Nephron (organoid): ENCODE data around the gene GABRG3.

Experiments used
- H3K27ac Mint-ChIP-seq, 3 experiments: 2 replicates each; pipeline ENCODE4 v1.8.0; 2020; ENCODE audit warnings: mixed read lengths in 3 of 3, mild to moderate bottlenecking in 2 of 3, moderate library complexity in 1 of 3
- H3K27me3 Mint-ChIP-seq: 2 replicates; pipeline ENCODE4 v1.8.0; 2021; ENCODE audit warnings: low read depth, mild to moderate bottlenecking, moderate library complexity, mixed read lengths
- H3K36me3 Mint-ChIP-seq: 2 replicates; pipeline ENCODE4 v1.8.0; 2020; ENCODE audit warnings: low read depth, mixed read lengths
- H3K4me1 Mint-ChIP-seq: 2 replicates; pipeline ENCODE4 v1.8.0; 2020; ENCODE audit warnings: mixed read lengths
- H3K4me3 Mint-ChIP-seq, 3 experiments: 2 replicates each; pipeline ENCODE4 v1.8.0; 2020; ENCODE audit warnings: mild to moderate bottlenecking in 3 of 3, mixed read lengths in 3 of 3, moderate library complexity in 2 of 3
- H3K9me3 Mint-ChIP-seq: 2 replicates; pipeline ENCODE4 v1.8.0; 2020; ENCODE audit warnings: mixed read lengths
- CTCF ChIP-seq, 3 experiments: fragments of 200-600 bp; sonication (generic); IDR thresholded peaks; one replicate each; pipeline ENCODE4 v1.5.0; 2021; ENCODE audit warnings: antibody characterized with exemption in 3 of 3; ENCODE audit not compliant: unreplicated experiment in 3 of 3

The GABRG3 gene

DNA sequence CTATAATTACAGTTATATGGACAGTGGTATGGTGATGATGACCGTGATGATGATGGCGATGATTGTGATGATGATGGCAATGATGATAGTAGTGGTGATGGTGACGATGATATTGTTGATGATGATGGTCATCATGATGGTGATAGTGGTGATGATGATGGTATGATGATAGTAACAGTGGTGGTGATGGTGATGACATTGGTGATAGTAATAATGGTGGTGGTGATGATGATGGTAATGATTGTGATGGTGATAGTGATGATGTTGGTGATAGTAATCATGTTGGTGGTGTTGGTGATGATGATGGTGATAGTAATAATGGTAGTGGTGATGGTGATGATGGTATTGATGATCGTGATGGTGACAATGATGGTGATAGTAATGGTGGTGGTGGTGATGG, 504.4 kb downstream of the GABRG3 start:
- TF ChIP-seq CTCF (IDR thresholded peaks at IDR 0.05; ENCODE audit: unreplicated experiment in 3 of 3) = no peak
- peaks cover 3% of the 10 kb centered on the region for H3K9me3 Mint-ChIP-seq
- H3K27me3 Mint-ChIP-seq = no peaks in the 10 kb centered on the region
- H3K27ac Mint-ChIP-seq = no peak overlapping the region
- H3K4me3 Mint-ChIP-seq = no peak overlapping the region
- no peaks in the 10 kb centered on the region for H3K36me3 Mint-ChIP-seq
- no peaks in the 10 kb centered on the region for H3K4me1 Mint-ChIP-seq

DNA sequence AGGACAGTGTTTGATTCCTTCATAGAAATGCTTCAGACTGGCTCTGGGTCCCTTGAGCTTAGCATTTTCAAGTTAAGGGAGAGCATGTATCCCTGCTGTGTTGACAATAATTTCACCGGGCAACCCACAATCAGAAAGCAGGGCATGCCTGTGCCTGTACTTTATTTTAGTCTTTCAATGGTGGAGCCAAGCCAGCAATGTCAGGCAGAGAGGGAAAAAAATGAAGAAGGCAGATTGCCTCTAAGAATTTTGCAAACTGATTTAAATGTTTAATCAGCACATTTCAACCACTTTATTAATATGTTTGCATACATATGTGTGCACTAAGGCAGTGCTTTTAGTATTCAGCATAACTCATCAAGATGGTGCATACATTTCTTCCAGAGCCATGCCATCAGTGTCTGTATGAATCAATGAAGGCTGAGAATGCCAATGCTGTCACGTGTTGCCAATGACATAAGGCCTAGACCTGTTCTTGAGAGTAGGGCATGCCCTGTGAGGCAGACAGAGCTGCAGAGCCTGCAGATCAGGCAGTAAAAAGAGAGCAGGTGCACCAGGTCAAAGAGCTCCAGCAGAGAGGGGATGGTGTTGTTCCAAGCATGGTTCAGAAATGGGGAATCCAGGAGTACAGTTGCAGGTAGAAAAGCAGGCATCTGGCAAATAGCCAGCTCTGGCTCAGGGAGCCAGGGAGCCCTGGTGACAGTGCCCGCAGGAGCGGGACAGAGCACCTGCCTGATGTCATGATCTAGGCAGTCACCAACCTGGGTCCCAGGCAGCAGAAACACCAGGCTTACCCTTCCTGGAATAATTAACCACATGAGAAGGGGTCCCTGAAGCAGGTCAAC, 508.5 kb downstream of the GABRG3 start:
- no peak for TF ChIP-seq CTCF (IDR thresholded peaks at IDR 0.05; ENCODE audit: unreplicated experiment in 3 of 3)
- Mint-ChIP-seq H3K27me3 (no peaks in the 10 kb centered on the region), H3K36me3 (no peaks in the 10 kb centered on the region), H3K9me3 (peaks cover 6% of the 10 kb centered on the region), H3K4me1 (no peaks in the 10 kb centered on the region), H3K27ac (no peak overlapping the region), H3K4me3 (no peak overlapping the region)

- peaks cover 6% of the 10 kb centered on the region for H3K9me3 Mint-ChIP-seq
- H3K36me3 Mint-ChIP-seq = no peaks in the 10 kb centered on the region
- no peaks in the 10 kb centered on the region for H3K27me3 Mint-ChIP-seq
- no peak for TF ChIP-seq CTCF (IDR thresholded peaks at IDR 0.05; ENCODE audit: unreplicated experiment in 3 of 3)
- peaks cover 3% of the 10 kb centered on the region for H3K4me1 Mint-ChIP-seq
- no peak overlapping the region for H3K27ac Mint-ChIP-seq
- no peak overlapping the region for H3K4me3 Mint-ChIP-seq
Observed at GRCh38 chr15:27480141-27480530, 509.2 kb downstream of the GABRG3 start.

DNA sequence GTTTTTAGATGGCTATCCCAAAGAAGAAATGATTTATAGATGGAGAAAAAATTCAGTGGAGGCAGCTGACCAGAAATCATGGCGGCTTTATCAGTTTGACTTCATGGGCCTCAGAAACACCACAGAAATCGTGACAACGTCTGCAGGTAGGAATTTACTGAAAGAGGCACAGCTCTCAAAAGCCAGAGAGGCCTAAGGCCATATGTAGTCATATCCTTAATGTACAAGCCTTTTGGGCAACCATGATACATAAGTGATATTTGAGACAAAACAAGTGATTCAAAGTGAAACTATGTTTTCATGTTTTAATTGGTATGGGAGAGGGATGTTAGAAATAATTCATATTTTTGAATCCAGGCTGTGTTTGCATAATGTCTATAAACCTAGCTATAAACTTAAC, 509.7 kb downstream of the GABRG3 start:
- Mint-ChIP-seq H3K4me3 (no peak overlapping the region), H3K9me3 (peaks cover 6% of the 10 kb centered on the region), H3K4me1 (peaks cover 5% of the 10 kb centered on the region), H3K36me3 (no peaks in the 10 kb centered on the region), H3K27ac (no peak overlapping the region), H3K27me3 (no peaks in the 10 kb centered on the region)
- no peak for TF ChIP-seq CTCF (IDR thresholded peaks at IDR 0.05; ENCODE audit: unreplicated experiment in 3 of 3)

DNA sequence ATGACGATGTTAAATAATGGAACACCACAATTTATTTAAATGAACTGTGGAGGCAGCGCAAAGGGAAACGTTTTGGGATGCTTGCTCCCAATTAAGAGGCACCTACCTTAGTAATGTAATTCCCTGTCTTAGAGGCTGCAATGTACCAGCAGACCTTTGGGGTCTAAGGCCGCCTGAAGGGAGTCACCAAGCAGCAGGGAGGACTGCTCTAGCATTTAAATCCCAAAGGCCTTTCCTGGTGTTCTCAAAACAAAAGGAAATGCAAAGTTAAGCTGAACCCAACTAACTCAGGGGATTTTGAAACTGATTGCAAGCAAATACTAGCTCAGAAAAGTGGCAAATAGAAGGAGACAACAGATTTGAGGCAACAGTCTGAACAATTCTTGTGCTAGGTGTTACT, 510.8 kb downstream of the GABRG3 start:
- no peak overlapping the region for H3K4me3 Mint-ChIP-seq
- no peaks in the 10 kb centered on the region for H3K27me3 Mint-ChIP-seq
- peaks cover 6% of the 10 kb centered on the region for H3K9me3 Mint-ChIP-seq
- no peak for TF ChIP-seq CTCF (IDR thresholded peaks at IDR 0.05; ENCODE audit: unreplicated experiment in 3 of 3)
- no peaks in the 10 kb centered on the region for H3K36me3 Mint-ChIP-seq
- peaks cover 10% of the 10 kb centered on the region for H3K4me1 Mint-ChIP-seq
- H3K27ac Mint-ChIP-seq = no peak overlapping the region

- peaks cover 13% of the 10 kb centered on the region for H3K4me1 Mint-ChIP-seq
- TF ChIP-seq CTCF (IDR thresholded peaks at IDR 0.05; ENCODE audit: unreplicated experiment in 3 of 3) = no peak
- no peak overlapping the region for H3K4me3 Mint-ChIP-seq
- H3K36me3 Mint-ChIP-seq = no peaks in the 10 kb centered on the region
- no peak overlapping the region for H3K27ac Mint-ChIP-seq
- no peaks in the 10 kb centered on the region for H3K27me3 Mint-ChIP-seq
- peaks cover 4% of the 10 kb centered on the region for H3K9me3 Mint-ChIP-seq
Observed at GRCh38 chr15:27482287-27482686, 511.3 kb downstream of the GABRG3 start.
